ENCODE results near the gene BRAT1.

DNA sequence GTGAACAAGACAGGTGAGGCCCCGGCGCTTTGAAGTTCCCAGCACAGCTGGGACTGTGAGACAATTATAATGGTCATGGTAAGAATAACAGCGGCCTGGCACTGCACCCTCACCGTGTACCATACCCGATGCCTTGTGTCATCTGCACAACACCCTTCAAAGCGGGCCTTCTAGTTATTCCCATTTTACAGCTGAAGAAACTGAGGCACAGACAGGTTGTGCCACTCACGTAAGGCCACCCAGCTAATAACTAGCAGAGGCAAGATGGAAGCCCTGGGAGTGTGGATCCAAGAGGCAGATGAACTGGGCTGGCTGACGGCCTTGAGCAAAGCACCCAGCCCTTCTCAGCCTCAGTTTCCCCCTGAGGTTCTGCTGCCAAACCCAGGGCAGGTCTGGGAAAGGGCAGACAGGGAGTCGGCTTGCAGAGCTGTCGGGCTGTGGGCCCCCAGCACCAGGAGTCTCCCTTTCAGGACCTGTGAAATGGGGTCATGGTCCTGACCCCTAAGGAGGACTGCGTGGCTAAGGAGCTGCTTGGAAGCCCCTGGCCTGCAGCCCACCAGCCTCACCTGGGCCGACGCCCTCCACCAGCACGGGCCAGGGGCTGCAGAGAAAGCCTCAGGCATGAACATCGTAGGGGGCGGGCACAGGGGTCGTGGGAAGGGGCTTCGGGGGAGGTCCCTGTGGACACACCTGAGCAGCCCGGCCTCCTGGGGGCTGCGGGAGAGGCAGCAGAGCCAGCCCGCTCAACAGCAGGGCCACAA lies 51.0 kb downstream of the BRAT1 start:
- TF ChIP-seq, protein P1, sequence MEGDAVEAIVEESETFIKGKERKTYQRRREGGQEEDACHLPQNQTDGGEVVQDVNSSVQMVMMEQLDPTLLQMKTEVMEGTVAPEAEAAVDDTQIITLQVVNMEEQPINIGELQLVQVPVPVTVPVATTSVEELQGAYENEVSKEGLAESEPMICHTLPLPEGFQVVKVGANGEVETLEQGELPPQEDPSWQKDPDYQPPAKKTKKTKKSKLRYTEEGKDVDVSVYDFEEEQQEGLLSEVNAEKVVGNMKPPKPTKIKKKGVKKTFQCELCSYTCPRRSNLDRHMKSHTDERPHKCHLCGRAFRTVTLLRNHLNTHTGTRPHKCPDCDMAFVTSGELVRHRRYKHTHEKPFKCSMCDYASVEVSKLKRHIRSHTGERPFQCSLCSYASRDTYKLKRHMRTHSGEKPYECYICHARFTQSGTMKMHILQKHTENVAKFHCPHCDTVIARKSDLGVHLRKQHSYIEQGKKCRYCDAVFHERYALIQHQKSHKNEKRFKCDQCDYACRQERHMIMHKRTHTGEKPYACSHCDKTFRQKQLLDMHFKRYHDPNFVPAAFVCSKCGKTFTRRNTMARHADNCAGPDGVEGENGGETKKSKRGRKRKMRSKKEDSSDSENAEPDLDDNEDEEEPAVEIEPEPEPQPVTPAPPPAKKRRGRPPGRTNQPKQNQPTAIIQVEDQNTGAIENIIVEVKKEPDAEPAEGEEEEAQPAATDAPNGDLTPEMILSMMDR (IDR thresholded peaks at IDR 0.05; ENCODE audit: poor library complexity), result no peak
- TF ChIP-seq EZH2 (IDR thresholded peaks at IDR 0.05; ENCODE audit: borderline replicate concordance), result no peak

Measured in hepatocyte (in vitro differentiated cells).